IPS DF 6.9 (cell line): ENCODE results near the gene SLC6A6.

Experiments
- DNase-seq: peaks from one replicate; pipeline ENCODE4 v3.0.0-alpha.2; 2013; ENCODE audit warnings: low read depth, low spot score
- H3K27ac ChIP-seq: one replicate; pipeline ENCODE4 v1.5.1; 2013; ENCODE audit warnings: low read length, control low read depth
- H3K27me3 ChIP-seq: 2 replicates; pipeline ENCODE4 v1.6.1; 2013; ENCODE audit warnings: mild to moderate bottlenecking, low read length; ENCODE audit not compliant: control insufficient read depth, insufficient read depth
- H3K36me3 ChIP-seq: 2 replicates; pipeline ENCODE4 v1.6.1; 2013; ENCODE audit warnings: low read length; ENCODE audit not compliant: control insufficient read depth, insufficient read depth
- H3K4me1 ChIP-seq: 2 replicates; pipeline ENCODE4 v1.6.1; 2013; ENCODE audit warnings: low read length; ENCODE audit not compliant: control insufficient read depth, insufficient read depth
- H3K4me3 ChIP-seq: 2 replicates; pipeline ENCODE4 v1.5.1; 2013; ENCODE audit warnings: mild to moderate bottlenecking, low read length
- H3K9me3 ChIP-seq: 2 replicates; pipeline ENCODE4 v1.6.1; 2013; ENCODE audit warnings: low read length, inconsistent platforms; ENCODE audit not compliant: control insufficient read depth, insufficient read depth
- WGBS: extraction: QIAGEN DNeasy Blood & Tissue Kit; methylation state at CpG from one replicate; pipeline ENCODE4 v1.1.7; 2013; ENCODE audit warnings: mixed read lengths, missing lambda C conversion rate; ENCODE audit not compliant: insufficient read length, insufficient coverage; 5-methylcytosine and 5-hydroxymethylcytosine counted together

The SLC6A6 gene

GRCh38 chr3:14522129-14522691, 119.8 kb downstream of the SLC6A6 start:
- H3K9me3 ChIP-seq: no peaks in the 10 kb centered on the region
- H3K36me3 ChIP-seq: no peaks in the 10 kb centered on the region
- WGBS: no CpG with 5 or more reads among the region's 16 CpGs
- no peak for DNase-seq
- H3K27ac ChIP-seq: no peak overlapping the region
- H3K4me3 ChIP-seq: no peak overlapping the region
- H3K4me1 ChIP-seq: peaks cover 2% of the 10 kb centered on the region
- H3K27me3 ChIP-seq: no peaks in the 10 kb centered on the region

- Histone ChIP-seq H3K27ac (no peak overlapping the region), H3K4me1 (peaks cover 2% of the 10 kb centered on the region), H3K27me3 (no peaks in the 10 kb centered on the region), H3K4me3 (no peak overlapping the region), H3K36me3 (no peaks in the 10 kb centered on the region), H3K9me3 (no peaks in the 10 kb centered on the region)
- no CpG with 5 or more reads among the region's 12 CpGs for WGBS
- no peak for DNase-seq
These were observed 120.4 kb downstream of the SLC6A6 start for GRCh38 chr3:14522768-14523167.

GRCh38 chr3:14523792-14524191, 121.4 kb downstream of the SLC6A6 start:
- Histone ChIP-seq H3K27me3 (no peaks in the 10 kb centered on the region), H3K27ac (no peak overlapping the region), H3K36me3 (no peaks in the 10 kb centered on the region), H3K9me3 (no peaks in the 10 kb centered on the region), H3K4me1 (peaks cover 2% of the 10 kb centered on the region), H3K4me3 (no peak overlapping the region)
- no CpG with 5 or more reads among the region's 7 CpGs for WGBS
- no peak for DNase-seq

- H3K4me3 ChIP-seq: no peak overlapping the region
- H3K27me3 ChIP-seq: no peaks in the 10 kb centered on the region
- no peak for DNase-seq
- H3K36me3 ChIP-seq: no peaks in the 10 kb centered on the region
- no CpG with 5 or more reads among the region's 14 CpGs for WGBS
- no peak overlapping the region for H3K27ac ChIP-seq
- H3K9me3 ChIP-seq: no peaks in the 10 kb centered on the region
- H3K4me1 ChIP-seq: peaks cover 2% of the 10 kb centered on the region
These were observed 121.9 kb downstream of the SLC6A6 start for GRCh38 chr3:14524311-14524711.

- DNase-seq: no peak
- Histone ChIP-seq H3K27ac (no peak overlapping the region), H3K9me3 (no peaks in the 10 kb centered on the region), H3K4me3 (no peak overlapping the region), H3K27me3 (no peaks in the 10 kb centered on the region), H3K36me3 (no peaks in the 10 kb centered on the region), H3K4me1 (peaks cover 2% of the 10 kb centered on the region)
- no CpG with 5 or more reads among the region's 9 CpGs for WGBS
These were observed 122.7 kb downstream of the SLC6A6 start for GRCh38 chr3:14524920-14525660.

GRCh38 chr3:14525685-14526631, 123.6 kb downstream of the SLC6A6 start:
- no peak overlapping the region for H3K4me3 ChIP-seq
- H3K4me1 ChIP-seq: peaks cover 2% of the 10 kb centered on the region
- H3K27me3 ChIP-seq: no peaks in the 10 kb centered on the region
- no peaks in the 10 kb centered on the region for H3K9me3 ChIP-seq
- no peaks in the 10 kb centered on the region for H3K36me3 ChIP-seq
- no CpG with 5 or more reads among the region's 17 CpGs for WGBS
- no peak for DNase-seq
- H3K27ac ChIP-seq: no peak overlapping the region

GRCh38 chr3:14528081-14528480, 125.7 kb downstream of the SLC6A6 start:
- Histone ChIP-seq H3K9me3 (no peaks in the 10 kb centered on the region), H3K4me3 (no peak overlapping the region), H3K27me3 (no peaks in the 10 kb centered on the region), H3K27ac (no peak overlapping the region), H3K4me1 (peaks cover 4% of the 10 kb centered on the region), H3K36me3 (no peaks in the 10 kb centered on the region)
- DNase-seq: no peak
- WGBS: no CpG with 5 or more reads among the region's 3 CpGs

GRCh38 chr3:14531856-14532395, 129.5 kb downstream of the SLC6A6 start:
- DNase-seq: no peak
- WGBS: no CpG with 5 or more reads among the region's 17 CpGs
- peaks cover 8% of the 10 kb centered on the region for H3K4me1 ChIP-seq
- no peak overlapping the region for H3K4me3 ChIP-seq
- H3K27ac ChIP-seq: no peak overlapping the region
- no peaks in the 10 kb centered on the region for H3K36me3 ChIP-seq
- no peaks in the 10 kb centered on the region for H3K27me3 ChIP-seq
- no peaks in the 10 kb centered on the region for H3K9me3 ChIP-seq

GRCh38 chr3:14532691-14533456, 130.5 kb downstream of the SLC6A6 start:
- H3K27me3 ChIP-seq: no peaks in the 10 kb centered on the region
- WGBS: no CpG with 5 or more reads among the region's 20 CpGs
- H3K4me3 ChIP-seq: no peak overlapping the region
- no peaks in the 10 kb centered on the region for H3K9me3 ChIP-seq
- H3K4me1 ChIP-seq: peaks cover 12% of the 10 kb centered on the region
- peak; percentile 72 for DNase-seq
- no peak overlapping the region for H3K27ac ChIP-seq
- H3K36me3 ChIP-seq: no peaks in the 10 kb centered on the region
